ENCODE measurements around the gene IFI44.

DNA sequence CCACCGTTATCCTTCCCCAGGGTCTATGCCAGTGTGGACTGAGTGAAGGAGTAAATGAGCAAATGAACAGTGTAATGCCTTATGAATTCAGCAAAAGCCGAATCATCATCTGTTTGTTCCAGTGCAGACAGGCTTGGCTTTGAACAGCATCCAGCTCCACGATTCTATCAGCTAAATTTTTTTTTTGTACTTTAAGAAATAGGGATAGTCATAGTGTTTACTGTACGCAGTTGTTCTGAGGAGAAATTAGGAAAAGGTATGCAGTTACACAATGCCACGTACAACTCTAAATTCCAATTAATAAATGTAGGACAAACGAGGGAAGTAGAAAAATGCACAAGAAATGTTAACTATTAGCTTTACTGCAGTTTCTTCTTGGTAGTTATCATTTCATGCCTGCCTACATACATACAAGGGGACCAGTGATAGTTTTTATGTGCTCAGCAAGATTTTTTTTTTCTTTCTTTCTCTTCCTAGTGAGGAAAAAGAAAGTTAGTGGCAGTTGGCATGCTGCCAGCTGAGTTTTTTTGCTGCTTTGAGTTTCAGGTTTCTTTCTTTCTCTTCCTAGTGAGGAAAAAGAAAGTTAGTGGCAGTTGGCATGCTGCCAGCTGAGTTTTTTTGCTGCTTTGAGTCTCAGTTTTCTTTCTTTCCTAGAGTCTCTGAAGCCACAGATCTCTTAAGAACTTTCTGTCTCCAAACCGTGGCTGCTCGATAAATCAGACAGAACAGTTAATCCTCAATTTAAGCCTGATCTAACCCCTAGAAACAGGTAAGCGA is 29.6 kb upstream of the IFI44 start, which contains the start of gene IFI44L:
- TF ChIP-seq, protein P1, sequence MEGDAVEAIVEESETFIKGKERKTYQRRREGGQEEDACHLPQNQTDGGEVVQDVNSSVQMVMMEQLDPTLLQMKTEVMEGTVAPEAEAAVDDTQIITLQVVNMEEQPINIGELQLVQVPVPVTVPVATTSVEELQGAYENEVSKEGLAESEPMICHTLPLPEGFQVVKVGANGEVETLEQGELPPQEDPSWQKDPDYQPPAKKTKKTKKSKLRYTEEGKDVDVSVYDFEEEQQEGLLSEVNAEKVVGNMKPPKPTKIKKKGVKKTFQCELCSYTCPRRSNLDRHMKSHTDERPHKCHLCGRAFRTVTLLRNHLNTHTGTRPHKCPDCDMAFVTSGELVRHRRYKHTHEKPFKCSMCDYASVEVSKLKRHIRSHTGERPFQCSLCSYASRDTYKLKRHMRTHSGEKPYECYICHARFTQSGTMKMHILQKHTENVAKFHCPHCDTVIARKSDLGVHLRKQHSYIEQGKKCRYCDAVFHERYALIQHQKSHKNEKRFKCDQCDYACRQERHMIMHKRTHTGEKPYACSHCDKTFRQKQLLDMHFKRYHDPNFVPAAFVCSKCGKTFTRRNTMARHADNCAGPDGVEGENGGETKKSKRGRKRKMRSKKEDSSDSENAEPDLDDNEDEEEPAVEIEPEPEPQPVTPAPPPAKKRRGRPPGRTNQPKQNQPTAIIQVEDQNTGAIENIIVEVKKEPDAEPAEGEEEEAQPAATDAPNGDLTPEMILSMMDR (IDR thresholded peaks at IDR 0.05; ENCODE audit: low read depth, low read length): no peak
- TF ChIP-seq EZH2phosphoT487 (IDR thresholded peaks at IDR 0.05; ENCODE audit: low read depth): no peak

All from OCI-LY3 (cell line).